NCI-H2171 (cell line): ENCODE measurements around the gene TUT7.
"Not testable (repeated sequence)": the region's sequence is repeated elsewhere in the genome, so short reads cannot be mapped to it uniquely, and the experiment has no call there.

Experiments used
- DNase-seq: peaks from one replicate; lab custom pipeline; 2025; lab: John Stamatoyannopoulos, UW

The TUT7 gene, protein sequence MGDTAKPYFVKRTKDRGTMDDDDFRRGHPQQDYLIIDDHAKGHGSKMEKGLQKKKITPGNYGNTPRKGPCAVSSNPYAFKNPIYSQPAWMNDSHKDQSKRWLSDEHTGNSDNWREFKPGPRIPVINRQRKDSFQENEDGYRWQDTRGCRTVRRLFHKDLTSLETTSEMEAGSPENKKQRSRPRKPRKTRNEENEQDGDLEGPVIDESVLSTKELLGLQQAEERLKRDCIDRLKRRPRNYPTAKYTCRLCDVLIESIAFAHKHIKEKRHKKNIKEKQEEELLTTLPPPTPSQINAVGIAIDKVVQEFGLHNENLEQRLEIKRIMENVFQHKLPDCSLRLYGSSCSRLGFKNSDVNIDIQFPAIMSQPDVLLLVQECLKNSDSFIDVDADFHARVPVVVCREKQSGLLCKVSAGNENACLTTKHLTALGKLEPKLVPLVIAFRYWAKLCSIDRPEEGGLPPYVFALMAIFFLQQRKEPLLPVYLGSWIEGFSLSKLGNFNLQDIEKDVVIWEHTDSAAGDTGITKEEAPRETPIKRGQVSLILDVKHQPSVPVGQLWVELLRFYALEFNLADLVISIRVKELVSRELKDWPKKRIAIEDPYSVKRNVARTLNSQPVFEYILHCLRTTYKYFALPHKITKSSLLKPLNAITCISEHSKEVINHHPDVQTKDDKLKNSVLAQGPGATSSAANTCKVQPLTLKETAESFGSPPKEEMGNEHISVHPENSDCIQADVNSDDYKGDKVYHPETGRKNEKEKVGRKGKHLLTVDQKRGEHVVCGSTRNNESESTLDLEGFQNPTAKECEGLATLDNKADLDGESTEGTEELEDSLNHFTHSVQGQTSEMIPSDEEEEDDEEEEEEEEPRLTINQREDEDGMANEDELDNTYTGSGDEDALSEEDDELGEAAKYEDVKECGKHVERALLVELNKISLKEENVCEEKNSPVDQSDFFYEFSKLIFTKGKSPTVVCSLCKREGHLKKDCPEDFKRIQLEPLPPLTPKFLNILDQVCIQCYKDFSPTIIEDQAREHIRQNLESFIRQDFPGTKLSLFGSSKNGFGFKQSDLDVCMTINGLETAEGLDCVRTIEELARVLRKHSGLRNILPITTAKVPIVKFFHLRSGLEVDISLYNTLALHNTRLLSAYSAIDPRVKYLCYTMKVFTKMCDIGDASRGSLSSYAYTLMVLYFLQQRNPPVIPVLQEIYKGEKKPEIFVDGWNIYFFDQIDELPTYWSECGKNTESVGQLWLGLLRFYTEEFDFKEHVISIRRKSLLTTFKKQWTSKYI (N-terminal part only)

DNA sequence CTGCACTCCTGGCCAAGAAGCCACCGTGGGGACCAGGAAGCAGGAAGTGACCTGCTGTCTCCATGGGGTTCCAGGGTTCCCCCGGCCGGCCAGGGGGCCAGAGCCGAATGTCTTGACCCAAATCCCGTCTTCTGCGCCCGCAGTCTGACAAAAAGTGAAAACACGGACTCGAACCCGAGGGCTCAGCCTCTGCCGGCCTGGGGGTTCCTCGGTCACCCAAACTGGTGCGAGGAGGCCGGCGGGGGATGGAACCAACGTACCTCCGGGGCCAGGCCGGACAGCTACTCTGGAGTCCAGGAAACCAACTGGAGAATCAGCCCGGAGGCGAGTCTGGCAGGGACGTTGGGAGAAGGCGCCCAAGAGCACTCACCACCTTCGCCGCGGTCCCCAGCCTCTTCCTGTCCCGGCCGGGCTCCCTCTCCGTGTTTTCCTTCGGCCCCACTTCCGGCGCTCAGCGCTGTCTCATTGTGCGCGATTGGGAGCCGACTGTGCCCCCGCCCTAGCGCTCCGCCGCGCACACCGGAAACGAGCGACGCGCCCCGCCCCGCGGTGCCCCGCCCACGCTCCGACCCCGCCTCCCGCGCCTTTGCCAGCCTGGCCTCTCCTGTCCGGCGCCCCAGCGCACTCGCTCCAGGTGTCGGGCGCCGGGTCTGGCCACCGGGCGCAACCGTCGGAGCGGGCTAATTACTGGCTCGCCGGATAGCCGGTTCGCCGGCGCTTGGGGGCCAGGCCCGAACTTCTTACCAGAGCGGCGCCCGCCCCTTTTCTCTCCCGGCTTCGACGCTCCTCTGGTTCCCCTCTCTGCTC, at the start of gene TUT7:
Gene TUT7, minus strand, starts transcription at position 400 of the 807 bp plus-strand sequence. CDS start 1,211 bp downstream, outside the sequence.
- peak; percentile 90 for DNase-seq

DNA sequence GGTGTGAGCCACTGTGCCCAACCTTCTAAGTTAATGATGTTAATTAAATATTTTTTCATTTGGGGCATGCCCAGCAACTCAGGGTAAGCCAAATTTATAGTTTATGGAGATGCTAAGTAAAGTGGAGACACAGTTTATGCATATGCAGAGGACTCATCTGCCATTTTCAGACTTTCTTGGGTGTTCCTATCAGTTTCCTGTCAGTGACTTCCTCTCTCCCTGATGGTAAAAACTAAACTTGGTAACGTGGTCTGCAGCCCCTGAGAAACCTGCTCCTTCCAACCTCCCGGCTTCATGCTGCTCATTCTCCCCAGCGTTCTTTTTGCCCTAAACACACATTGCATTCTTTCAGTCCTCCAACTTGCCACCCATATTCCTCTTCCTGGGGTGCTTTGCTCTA, 48.4 kb upstream of the TUT7 start:
- DNase-seq, result no peak

DNA sequence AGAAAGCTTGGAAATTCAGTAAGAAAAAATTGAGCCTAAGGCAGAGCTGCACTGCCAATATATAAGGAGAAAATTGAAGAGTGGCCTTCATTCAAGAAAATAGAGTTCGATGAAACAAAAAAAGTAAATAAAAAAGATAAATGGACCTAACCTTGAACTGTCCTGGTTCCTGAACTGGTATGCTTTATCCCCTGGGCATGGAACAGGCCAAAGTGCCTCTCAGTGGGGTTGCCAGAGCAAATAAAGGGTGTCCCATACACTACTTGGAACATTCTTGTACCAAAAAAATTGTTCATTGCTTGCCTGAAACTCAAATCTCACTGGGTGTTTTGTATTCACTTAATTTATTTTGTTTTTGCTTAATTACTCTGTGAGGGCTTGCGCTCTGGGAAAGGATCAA, 42.2 kb upstream of the TUT7 start:
- DNase-seq, result no peak

DNA sequence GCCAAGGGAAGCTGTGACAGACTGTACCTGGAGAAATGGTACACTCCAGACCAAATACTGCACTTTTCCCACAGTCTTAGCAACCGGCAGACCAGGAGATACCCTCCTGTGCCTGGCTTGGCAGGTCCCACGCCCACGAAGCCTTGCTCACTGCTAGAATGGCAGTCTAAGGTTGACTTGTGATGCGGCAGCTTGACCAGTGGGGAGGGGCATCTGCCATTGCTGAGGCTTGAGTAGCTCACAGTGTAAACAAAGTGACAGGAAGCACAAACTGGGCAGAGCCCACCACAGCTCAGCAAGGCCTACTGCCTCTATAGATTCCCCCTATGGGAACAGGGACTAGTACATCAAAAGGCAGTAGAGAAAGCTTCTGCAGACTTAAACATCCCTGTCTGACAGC, 36.0 kb upstream of the TUT7 start:
- not testable (repeated sequence) for DNase-seq

GRCh38 chr9:86389628-86390027, 35.4 kb upstream of the TUT7 start:
- no peak for DNase-seq

DNA sequence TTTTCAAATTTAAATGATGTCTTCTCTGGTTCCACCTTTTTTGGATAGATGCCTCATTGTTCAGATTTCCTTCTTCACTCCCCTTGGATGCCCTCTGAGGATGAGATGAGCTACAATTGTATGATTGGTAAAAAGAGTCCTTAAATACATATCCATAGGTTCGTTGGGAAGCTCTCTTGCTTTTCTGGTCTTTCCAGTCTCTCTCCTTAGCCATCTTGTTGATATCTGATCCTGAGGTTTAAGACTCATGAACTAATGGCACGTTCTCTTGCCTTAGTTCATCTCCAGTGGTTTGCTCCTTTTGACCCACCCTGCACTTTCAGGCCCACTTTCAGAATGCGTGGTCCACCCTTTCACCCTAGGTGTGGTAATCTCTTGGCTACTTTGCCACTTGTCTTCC, 33.2 kb upstream of the TUT7 start:
- no peak for DNase-seq

GRCh38 chr9:86383000-86383399, 28.8 kb upstream of the TUT7 start:
- DNase-seq, result not testable (repeated sequence)

- no peak for DNase-seq
Observed at GRCh38 chr9:86376016-86376415, 21.8 kb upstream of the TUT7 start.

- DNase-seq, result no peak
Observed at GRCh38 chr9:86369810-86370209, 15.6 kb upstream of the TUT7 start.

DNA sequence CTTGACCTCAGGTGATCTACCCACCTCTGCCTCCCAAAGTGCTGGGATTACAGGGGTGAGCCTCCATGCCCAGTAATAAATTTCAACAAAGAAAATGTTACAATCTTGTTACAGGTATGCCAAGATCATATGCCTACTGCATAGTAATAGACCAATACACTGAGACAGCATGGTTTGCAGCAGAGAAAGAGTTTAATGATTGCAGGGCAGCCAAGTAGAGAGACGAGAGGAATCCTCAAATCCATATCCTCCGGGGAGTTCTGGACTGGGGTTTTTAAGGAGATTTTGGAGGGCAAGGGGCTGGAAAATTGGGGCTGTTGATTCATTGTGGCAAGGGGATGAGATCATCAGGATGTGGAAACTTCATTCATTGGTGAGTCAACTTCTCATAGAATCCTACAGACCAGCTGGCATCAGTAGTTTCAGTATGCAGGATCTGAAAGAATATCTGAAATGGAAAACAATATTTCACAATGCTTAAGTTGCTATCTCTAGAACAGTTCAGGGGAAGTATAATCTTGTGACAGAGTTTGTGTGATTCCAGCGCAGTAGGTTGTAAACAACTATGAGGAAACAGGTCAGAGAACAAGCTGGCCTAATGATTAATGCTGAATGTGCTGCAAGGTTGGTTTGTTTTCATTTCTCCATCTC, 14.8 kb upstream of the TUT7 start:
- DNase-seq, result no peak

GRCh38 chr9:86361176-86361575, 7.0 kb upstream of the TUT7 start:
- DNase-seq, result no peak

DNA sequence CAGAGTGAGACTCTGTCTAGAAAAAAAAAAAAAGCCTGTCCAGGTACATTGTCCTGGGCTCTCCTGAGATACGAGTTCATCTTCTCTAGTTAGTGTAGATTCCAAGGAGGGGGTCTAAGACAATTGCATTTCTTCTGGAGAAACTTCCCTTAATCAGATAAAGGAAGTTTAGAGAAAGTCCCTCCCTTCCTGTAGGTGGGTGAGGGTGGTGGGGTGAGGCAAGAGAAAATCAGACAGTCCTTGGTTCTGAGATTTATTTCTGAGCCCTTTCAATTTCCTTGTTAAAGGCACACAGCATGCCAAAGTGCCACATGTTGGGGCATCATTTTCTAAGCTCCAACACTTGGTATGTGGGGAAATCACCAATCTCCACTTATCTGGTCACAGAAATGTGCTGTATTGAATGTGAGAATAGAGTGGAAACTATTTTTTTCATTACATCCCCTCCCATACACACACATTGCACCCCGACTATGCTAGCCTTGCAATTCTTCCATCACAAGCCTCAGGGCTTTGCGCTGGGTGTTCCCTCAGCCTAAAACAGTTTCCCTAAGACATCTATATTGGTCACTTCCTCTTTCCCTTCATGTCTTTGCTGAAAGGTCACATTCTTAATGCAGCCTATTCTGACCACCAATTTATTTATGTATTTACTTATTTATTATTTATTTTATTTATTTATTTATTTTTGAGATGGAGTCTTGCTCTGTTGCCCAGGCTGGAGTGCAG, 5.1 kb upstream of the TUT7 start:
- no peak for DNase-seq

DNA sequence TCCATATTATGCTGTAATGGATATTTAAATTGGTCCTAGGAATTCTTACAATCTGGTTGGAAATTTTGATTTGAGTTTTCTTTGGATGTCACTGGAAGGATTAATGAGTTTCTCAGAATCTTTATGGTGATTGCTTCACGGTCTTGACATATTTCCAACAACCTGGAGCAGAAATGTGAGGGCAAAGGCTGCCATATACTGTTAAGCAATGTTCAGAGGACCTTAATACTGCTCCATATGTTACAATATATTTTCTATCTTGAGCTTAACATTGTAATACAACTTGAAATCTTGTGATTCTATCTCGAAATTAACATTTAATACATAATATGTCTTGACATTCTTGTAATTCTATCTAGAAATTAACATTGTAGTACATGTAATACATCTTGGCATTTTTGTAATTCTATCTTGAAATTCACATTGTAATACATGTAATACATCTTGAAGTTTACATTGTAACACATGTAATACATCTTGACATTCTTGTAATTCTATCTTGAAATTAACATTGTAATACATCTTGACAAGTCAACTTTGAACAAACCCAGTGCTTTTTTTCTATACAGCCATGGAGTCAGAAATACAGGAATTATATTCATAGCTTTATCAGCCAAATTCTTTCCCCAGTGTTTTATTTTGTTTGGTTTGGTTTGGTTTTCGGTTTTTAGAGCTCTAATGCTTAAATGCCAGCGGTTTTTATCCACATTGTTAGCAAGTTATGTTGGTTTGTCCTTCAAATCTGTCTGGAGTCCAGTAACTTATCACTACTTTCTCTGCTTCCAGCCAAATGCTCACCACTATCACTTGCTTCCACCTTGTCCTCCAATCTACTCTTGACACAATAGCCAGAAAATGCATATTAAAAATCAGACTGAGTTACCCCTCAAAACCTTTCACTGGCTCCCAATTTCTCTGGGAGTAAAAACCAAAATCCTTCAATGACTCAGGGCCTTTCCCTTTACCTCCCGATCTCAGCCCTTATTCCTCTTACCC, 3.0 kb upstream of the TUT7 start:
- no peak for DNase-seq

- no peak for DNase-seq
Observed at GRCh38 chr9:86355814-86356213, 1.6 kb upstream of the TUT7 start.

GRCh38 chr9:86354818-86355309, 654 bp upstream of the TUT7 start:
- peak; percentile 0 for DNase-seq

DNA sequence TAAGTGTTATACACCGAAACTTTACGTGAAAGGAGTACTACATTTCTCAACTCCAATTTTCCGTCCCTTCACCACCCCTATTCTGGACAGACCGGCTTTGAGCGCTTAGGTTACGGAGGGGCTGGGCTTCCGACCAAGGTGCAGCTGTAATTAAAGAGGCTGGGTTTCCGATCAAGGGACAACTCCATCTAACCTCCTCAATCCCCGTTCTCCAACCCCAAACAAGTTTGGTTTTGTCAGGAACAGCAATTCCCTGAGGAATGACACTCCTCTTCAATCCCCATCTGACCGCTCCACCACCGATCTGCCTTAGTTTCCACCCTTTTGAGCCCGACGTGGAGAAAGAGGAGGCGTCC, 577 bp downstream of the TUT7 start:
- no peak for DNase-seq

DNA sequence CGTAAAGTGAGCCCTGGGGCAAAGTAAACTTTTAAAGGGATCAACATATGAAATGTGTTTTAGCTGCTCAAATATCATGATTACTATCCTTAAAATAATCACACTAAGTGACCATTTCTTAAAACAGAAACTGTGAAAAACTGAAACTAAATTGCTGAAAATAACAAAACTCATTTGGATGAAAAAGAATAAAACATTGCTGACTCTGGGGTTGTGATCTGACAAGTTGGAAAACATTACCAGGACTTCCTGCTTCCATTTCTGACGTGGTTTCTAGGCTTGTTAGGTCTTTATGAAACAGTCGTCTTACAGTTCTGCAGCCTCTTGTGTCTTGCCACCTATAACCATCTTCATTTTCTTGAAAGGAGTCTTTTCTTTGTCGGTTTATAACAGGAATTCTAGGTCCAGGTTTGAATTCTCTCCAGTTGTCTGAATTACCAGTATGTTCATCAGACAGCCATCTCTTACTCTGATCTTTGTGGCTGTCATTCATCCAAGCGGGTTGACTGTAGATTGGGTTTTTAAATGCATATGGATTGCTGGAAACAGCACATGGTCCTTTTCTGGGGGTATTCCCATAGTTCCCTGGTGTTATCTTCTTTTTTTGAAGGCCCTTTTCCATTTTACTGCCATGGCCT, 1.7 kb downstream of the TUT7 start:
- DNase-seq, result no peak

GRCh38 chr9:86351880-86352279, 2.3 kb downstream of the TUT7 start:
- no peak for DNase-seq
